ENCODE results near the gene PDE4A. TPM values are rescaled to one million over a fixed set of nuclear protein-coding genes. Genes with fewer than 3 reads are reported as not detected.

The PDE4A gene
- polyA plus RNA-seq, 2 of the 4 experiments (the other 2 are of a cell fraction) = 1.2 to 3.7 TPM

DNA sequence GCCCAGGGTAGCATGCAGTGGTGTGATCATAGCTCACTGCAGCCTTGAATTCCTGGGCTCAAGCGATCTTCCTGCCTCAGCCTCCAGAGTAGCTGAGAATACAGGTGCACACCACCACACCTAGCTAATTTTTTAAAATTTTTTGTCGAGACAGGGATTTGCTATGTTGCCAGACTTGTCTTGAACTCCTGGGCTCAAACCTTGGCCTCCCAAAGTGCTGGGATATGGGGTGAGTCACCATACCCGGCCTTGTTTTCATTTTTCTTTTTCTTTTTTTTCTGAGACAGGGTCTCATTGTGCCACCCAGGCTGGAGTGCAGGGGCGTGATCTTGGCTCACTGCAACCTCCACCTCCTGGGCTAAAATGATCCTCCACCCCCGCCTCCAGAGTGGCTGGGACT, 44.1 kb downstream of the PDE4A start:
- POLR2A ChIA-PET = interaction anchor here (0.5 to 0.6 kb wide), 2 partner anchors 84 to 238 kb away, joined by 3 read pairs; partner anchors contain the start of gene TYK2
- Histone ChIP-seq H3K4me2 (no peak overlapping the region), H3K9me3 (no peaks in the 10 kb centered on the region), H3K4me3 (no peak overlapping the region), H3K4me1 (no peaks in the 10 kb centered on the region), H3K27ac (no peak overlapping the region)
- TF ChIP-seq SMC3 (IDR thresholded peaks at IDR 0.05) (no peak), CBX2 (IDR thresholded peaks at IDR 0.05; ENCODE audit: borderline replicate concordance, low read depth) (no peak), CHD2 (IDR thresholded peaks at IDR 0.05; ENCODE audit: low read length, partially characterized antibody) (no peak), POLR2A (IDR thresholded peaks at IDR 0.05; ENCODE audit: low read length) (no peak), KDM5A (IDR thresholded peaks at IDR 0.05) (no peak), ZNF302 (CRISPR knock-in tag; IDR thresholded peaks at IDR 0.05) (no peak), CHD4 (IDR thresholded peaks at IDR 0.05; ENCODE audit: borderline replicate concordance) (no peak), ESRRA (IDR thresholded peaks at IDR 0.05; ENCODE audit: borderline replicate concordance, low read length) (no peak), CBX8 (IDR thresholded peaks at IDR 0.05) (no peak), HEYL (CRISPR knock-in tag; IDR thresholded peaks at IDR 0.05) (no peak), FOSL2 (IDR thresholded peaks at IDR 0.05) (no peak), FOSL2 (CRISPR knock-in tag; IDR thresholded peaks at IDR 0.05) (no peak), ZFP36 (IDR thresholded peaks at IDR 0.05; ENCODE audit: borderline replicate concordance, partially characterized antibody) (no peak), TFCP2L1 (CRISPR knock-in tag; IDR thresholded peaks at IDR 0.05) (no peak), NR3C1 (IDR thresholded peaks at IDR 0.05) (no peak)
- TF ChIP-seq, protein P1, sequence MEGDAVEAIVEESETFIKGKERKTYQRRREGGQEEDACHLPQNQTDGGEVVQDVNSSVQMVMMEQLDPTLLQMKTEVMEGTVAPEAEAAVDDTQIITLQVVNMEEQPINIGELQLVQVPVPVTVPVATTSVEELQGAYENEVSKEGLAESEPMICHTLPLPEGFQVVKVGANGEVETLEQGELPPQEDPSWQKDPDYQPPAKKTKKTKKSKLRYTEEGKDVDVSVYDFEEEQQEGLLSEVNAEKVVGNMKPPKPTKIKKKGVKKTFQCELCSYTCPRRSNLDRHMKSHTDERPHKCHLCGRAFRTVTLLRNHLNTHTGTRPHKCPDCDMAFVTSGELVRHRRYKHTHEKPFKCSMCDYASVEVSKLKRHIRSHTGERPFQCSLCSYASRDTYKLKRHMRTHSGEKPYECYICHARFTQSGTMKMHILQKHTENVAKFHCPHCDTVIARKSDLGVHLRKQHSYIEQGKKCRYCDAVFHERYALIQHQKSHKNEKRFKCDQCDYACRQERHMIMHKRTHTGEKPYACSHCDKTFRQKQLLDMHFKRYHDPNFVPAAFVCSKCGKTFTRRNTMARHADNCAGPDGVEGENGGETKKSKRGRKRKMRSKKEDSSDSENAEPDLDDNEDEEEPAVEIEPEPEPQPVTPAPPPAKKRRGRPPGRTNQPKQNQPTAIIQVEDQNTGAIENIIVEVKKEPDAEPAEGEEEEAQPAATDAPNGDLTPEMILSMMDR (IDR thresholded peaks at IDR 0.05) = no peak
- 82% methylated on average over 5 of the region's 5 CpGs for WGBS (ENCODE audit: missing lambda C conversion rate)
- no peak for ATAC-seq
- CTCF ChIA-PET = no interaction called here
- DNase-seq (ENCODE audit: low read depth in 1 of 2, low spot score in 1 of 2) = no peak
- no peak for FAIRE-seq

DNA sequence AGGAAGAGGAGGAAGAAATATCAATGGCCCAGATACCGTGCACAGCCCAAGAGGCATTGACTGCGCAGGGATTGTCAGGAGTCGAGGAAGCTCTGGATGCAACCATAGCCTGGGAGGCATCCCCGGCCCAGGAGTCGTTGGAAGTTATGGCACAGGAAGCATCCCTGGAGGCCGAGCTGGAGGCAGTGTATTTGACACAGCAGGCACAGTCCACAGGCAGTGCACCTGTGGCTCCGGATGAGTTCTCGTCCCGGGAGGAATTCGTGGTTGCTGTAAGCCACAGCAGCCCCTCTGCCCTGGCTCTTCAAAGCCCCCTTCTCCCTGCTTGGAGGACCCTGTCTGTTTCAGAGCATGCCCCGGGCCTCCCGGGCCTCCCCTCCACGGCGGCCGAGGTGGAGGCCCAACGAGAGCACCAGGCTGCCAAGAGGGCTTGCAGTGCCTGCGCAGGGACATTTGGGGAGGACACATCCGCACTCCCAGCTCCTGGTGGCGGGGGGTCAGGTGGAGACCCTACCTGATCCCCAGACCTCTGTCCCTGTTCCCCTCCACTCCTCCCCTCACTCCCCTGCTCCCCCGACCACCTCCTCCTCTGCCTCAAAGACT, 46.9 kb downstream of the PDE4A start:
- H3K27ac ChIP-seq = no peak overlapping the region
- ATAC-seq (peak in 1 of 2 experiments; percentile 58; a peak in 2 of 6 replicates), FAIRE-seq (no peak), DNase-seq (ENCODE audit: low read depth in 1 of 2, low spot score in 1 of 2) (no peak)
- no peaks in the 10 kb centered on the region for H3K9me3 ChIP-seq
- TF ChIP-seq HOXB13 (CRISPR knock-in tag; IDR thresholded peaks at IDR 0.05; ENCODE audit: low read depth) (no peak), ESRRA (IDR thresholded peaks at IDR 0.05; ENCODE audit: borderline replicate concordance, low read length) (no peak), HDAC2 (IDR thresholded peaks at IDR 0.05) (no peak), CHD4 (IDR thresholded peaks at IDR 0.05; ENCODE audit: borderline replicate concordance) (no peak), FOXS1 (CRISPR knock-in tag; IDR thresholded peaks at IDR 0.05) (no peak), NR3C1 (IDR thresholded peaks at IDR 0.05) (no peak), CEBPB (IDR thresholded peaks at IDR 0.05) (no peak), RNF2 (IDR thresholded peaks at IDR 0.05; ENCODE audit: borderline replicate concordance, low read depth) (no peak), EP300 (IDR thresholded peaks at IDR 0.05) (no peak), FOSL2 (IDR thresholded peaks at IDR 0.05) (no peak), FOSL2 (CRISPR knock-in tag; IDR thresholded peaks at IDR 0.05) (no peak), EHMT2 (IDR thresholded peaks at IDR 0.05; ENCODE audit: low read depth) (no peak), CBX2 (IDR thresholded peaks at IDR 0.05; ENCODE audit: borderline replicate concordance, low read depth) (no peak)
- H3K4me2 ChIP-seq = no peak overlapping the region
- ChIA-PET CTCF (interaction anchor here (1.2 kb wide), 1 partner anchor 17 kb away, joined by 6 read pairs; no protein-coding TSS in a partner anchor), POLR2A (interaction anchor here (0.5 kb wide), 1 partner anchor 27 kb away, joined by 4 read pairs; no protein-coding TSS in a partner anchor)
- no peaks in the 10 kb centered on the region for H3K4me1 ChIP-seq
- no peak overlapping the region for H3K4me3 ChIP-seq
- 86% methylated on average over 15 of the region's 20 CpGs for WGBS (ENCODE audit: missing lambda C conversion rate)

DNA sequence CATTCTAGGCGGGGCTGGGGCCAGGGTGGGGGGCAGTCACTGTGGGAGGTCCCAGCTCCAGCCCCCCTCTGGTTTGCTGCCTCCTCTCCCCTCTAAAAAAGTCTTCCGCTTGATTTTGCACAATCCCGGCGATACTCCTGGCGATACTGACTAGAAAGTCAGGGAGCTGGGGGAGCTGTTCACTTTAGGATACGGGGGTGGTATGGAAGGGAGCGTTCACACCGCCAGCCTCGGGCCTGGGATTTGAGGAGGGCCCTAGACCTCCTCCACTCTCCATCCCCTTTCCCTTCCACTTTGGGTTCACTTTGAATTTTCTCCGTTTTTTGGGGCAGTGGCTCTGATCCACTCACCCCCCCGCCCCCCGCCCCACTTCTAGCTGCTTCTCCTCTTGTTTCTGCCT, 47.8 kb downstream of the PDE4A start:
- H3K4me2 ChIP-seq = no peak overlapping the region
- H3K4me1 ChIP-seq = no peaks in the 10 kb centered on the region
- no peak for DNase-seq (ENCODE audit: low read depth in 1 of 2, low spot score in 1 of 2)
- ChIA-PET POLR2A (no interaction called here), CTCF (interaction anchor here (1.3 kb wide), 1 partner anchor 10 kb away, joined by 4 read pairs; no protein-coding TSS in a partner anchor)
- no peak for ATAC-seq
- 90% methylated on average over 10 of the region's 12 CpGs for WGBS (ENCODE audit: missing lambda C conversion rate)
- TF ChIP-seq EP300 (IDR thresholded peaks at IDR 0.05) (no peak), JUNB (IDR thresholded peaks at IDR 0.05) (no peak), SMC3 (IDR thresholded peaks at IDR 0.05) (no peak), HDAC2 (IDR thresholded peaks at IDR 0.05) (no peak), POLR2A (IDR thresholded peaks at IDR 0.05; ENCODE audit: low read length) (no peak), FOSB (CRISPR knock-in tag; IDR thresholded peaks at IDR 0.05) (no peak), CHD2 (IDR thresholded peaks at IDR 0.05; ENCODE audit: low read length, partially characterized antibody) (no peak), BHLHE40 (IDR thresholded peaks at IDR 0.05; ENCODE audit: low read depth, low read length) (no peak), HOXB5 (CRISPR knock-in tag; IDR thresholded peaks at IDR 0.05) (no peak)
- TF ChIP-seq, protein P2, sequence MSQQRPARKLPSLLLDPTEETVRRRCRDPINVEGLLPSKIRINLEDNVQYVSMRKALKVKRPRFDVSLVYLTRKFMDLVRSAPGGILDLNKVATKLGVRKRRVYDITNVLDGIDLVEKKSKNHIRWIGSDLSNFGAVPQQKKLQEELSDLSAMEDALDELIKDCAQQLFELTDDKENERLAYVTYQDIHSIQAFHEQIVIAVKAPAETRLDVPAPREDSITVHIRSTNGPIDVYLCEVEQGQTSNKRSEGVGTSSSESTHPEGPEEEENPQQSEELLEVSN (IDR thresholded peaks at IDR 0.05; ENCODE audit: borderline replicate concordance, low read depth) = no peak
- TF ChIP-seq, protein P3, sequence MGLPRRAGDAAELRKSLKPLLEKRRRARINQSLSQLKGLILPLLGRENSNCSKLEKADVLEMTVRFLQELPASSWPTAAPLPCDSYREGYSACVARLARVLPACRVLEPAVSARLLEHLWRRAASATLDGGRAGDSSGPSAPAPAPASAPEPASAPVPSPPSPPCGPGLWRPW (IDR thresholded peaks at IDR 0.05) = no peak
- TF ChIP-seq, protein P4, sequence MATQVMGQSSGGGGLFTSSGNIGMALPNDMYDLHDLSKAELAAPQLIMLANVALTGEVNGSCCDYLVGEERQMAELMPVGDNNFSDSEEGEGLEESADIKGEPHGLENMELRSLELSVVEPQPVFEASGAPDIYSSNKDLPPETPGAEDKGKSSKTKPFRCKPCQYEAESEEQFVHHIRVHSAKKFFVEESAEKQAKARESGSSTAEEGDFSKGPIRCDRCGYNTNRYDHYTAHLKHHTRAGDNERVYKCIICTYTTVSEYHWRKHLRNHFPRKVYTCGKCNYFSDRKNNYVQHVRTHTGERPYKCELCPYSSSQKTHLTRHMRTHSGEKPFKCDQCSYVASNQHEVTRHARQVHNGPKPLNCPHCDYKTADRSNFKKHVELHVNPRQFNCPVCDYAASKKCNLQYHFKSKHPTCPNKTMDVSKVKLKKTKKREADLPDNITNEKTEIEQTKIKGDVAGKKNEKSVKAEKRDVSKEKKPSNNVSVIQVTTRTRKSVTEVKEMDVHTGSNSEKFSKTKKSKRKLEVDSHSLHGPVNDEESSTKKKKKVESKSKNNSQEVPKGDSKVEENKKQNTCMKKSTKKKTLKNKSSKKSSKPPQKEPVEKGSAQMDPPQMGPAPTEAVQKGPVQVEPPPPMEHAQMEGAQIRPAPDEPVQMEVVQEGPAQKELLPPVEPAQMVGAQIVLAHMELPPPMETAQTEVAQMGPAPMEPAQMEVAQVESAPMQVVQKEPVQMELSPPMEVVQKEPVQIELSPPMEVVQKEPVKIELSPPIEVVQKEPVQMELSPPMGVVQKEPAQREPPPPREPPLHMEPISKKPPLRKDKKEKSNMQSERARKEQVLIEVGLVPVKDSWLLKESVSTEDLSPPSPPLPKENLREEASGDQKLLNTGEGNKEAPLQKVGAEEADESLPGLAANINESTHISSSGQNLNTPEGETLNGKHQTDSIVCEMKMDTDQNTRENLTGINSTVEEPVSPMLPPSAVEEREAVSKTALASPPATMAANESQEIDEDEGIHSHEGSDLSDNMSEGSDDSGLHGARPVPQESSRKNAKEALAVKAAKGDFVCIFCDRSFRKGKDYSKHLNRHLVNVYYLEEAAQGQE (IDR thresholded peaks at IDR 0.05) = no peak
- FAIRE-seq = no peak
- H3K9me3 ChIP-seq = no peaks in the 10 kb centered on the region
- H3K27ac ChIP-seq = no peak overlapping the region
- no peak overlapping the region for H3K4me3 ChIP-seq

Data from A549 (cell line).